K562 (cell line): Measurements from ENCODE around the gene C1orf56. TPM values are rescaled to one million over a fixed set of nuclear protein-coding genes. Genes with fewer than 3 reads are reported as not detected.

Source experiments
- FOSL1 ChIP-seq: fragments of 200-800 bp; sonication (Bioruptor generic); conservative IDR thresholded peaks from 2 replicates; pipeline ENCODE4 v1.6.1; 2016; ENCODE audit warnings: missing genetic modification characterization, missing compliant biosample characterization
- HMG20B ChIP-seq: fragments of 250-450 bp; sonication (Bioruptor Pico); IDR thresholded peaks from 2 replicates; pipeline ENCODE4 v1.5.0; 2021; ENCODE audit warnings: mild to moderate bottlenecking
- RERE ChIP-seq: sonication (generic); formaldehyde crosslinking; IDR thresholded peaks from 2 replicates; pipeline ENCODE4 v1.8.0; 2023; ENCODE audit warnings: missing genetic modification reagents, mild to moderate bottlenecking, borderline replicate concordance
- STAG1 ChIP-seq: sonication (generic); formaldehyde crosslinking; IDR thresholded peaks from 2 replicates; pipeline ENCODE4 v1.5.0; 2020; ENCODE audit warnings: missing genetic modification reagents, borderline replicate concordance
- TEAD4 ChIP-seq, 2 experiments: sonication (generic) in 1 of 2; formaldehyde crosslinking in 1 of 2; IDR thresholded peaks; 2 replicates each; pipeline versions ENCODE4 v1.6.1 to v1.8.0; 2012 to 2022; ENCODE audit warnings: borderline replicate concordance in 1 of 2, inconsistent platforms in 1 of 2, low read length in 1 of 2, mild to moderate bottlenecking in 1 of 2, missing genetic modification reagents in 1 of 2
- ZBTB5 ChIP-seq: fragments of 450-650 bp; IDR thresholded peaks from 2 replicates; pipeline ENCODE4 v1.6.1; 2017; ENCODE audit warnings: antibody characterized with exemption
- ZNF512 ChIP-seq: IDR thresholded peaks from 2 replicates; pipeline ENCODE4 v1.6.1; 2016; ENCODE audit warnings: missing genetic modification characterization, missing compliant biosample characterization
- ZNF609 ChIP-seq: sonication (generic); formaldehyde crosslinking; IDR thresholded peaks from 2 replicates; pipeline ENCODE4 v1.8.1; 2023; ENCODE audit warnings: missing genetic modification reagents, mild to moderate bottlenecking, borderline replicate concordance
- polyA plus RNA-seq, 8 experiments: library from polyadenylated mRNA; depleted of rRNA in 4 of 8; stranded (reverse) in 5 of 8; unstranded in 3 of 8; fragments of >200 nt; fragmentation: Nextera tagmentation in 2 of 8; fragmentation: Illumina TruSeq in 1 of 8; extraction: Ambion mirVana in 2 of 8; extraction: Trizol in 1 of 8; gene quantifications; 2 replicates each; pipeline versions ENCODE4 v1.2.1 to v1.2.3, GENCODE V29; 2011 to 2014; ENCODE audit warnings: inconsistent platforms in 1 of 8, missing spikeins in 1 of 8
- total RNA-seq, 7 experiments: library from RNA; depleted of rRNA in 6 of 7; stranded (reverse); fragments of >200 nt in 6 of 7; fragmentation: Illumina TruSeq in 2 of 7; extraction: Trizol in 2 of 7; gene quantifications; 2 replicates each; pipeline versions ENCODE4 v1.2.1 to v1.2.3, GENCODE V29; 2011 to 2021; ENCODE audit warnings: low replicate concordance in 1 of 7

C1orf56 gene
- total and polyA plus RNA-seq, 9 of the 15 experiments (the other 6 are each of a cell fraction or from before 2014, with no cell fraction given): 0.18 to 15.7 (median 1.1) TPM

- no peak for TF ChIP-seq RERE
- TF ChIP-seq HMG20B: no peak
- TF ChIP-seq ZNF609 (CRISPR knock-in tag): peak; percentile 37; the same call in 1 of the 2 replicates
- TF ChIP-seq FOSL1: peak; percentile 40; the same call in 1 of the 2 replicates
- TF ChIP-seq ZBTB5: no peak
- TF ChIP-seq ZNF512: no peak
- TF ChIP-seq STAG1 (CRISPR knock-in tag): no peak
- TF ChIP-seq TEAD4 (IDR thresholded peaks at IDR 0.05; ENCODE audit: low read length): no peak
- TF ChIP-seq TEAD4 (CRISPR knock-in tag; IDR thresholded peaks at IDR 0.05; ENCODE audit: borderline replicate concordance): no peak
Observed at GRCh38 chr1:151008244-151009205, 39.0 kb upstream of the C1orf56 start, which contains the start of gene PRUNE1 (continued).
